ENCODE data around the gene SLC12A3.

SLC12A3 gene

GRCh38 chr16:56894331-56894917 lies 29.4 kb downstream of the SLC12A3 start:
- DNase-seq: no peak

- DNase-seq: no peak
Observed at GRCh38 chr16:56895813-56896212, 30.8 kb downstream of the SLC12A3 start.

- DNase-seq: no peak
Observed at GRCh38 chr16:56896244-56896643, 31.2 kb downstream of the SLC12A3 start.

GRCh38 chr16:56897026-56897799 lies 32.2 kb downstream of the SLC12A3 start:
- DNase-seq: no peak

- no peak for DNase-seq
Observed at GRCh38 chr16:56898847-56899246, 33.8 kb downstream of the SLC12A3 start.

- no peak for DNase-seq
Observed at GRCh38 chr16:56903866-56904265, 38.9 kb downstream of the SLC12A3 start.

- DNase-seq: no peak
Observed at GRCh38 chr16:56907401-56907800, 42.4 kb downstream of the SLC12A3 start.

GRCh38 chr16:56909527-56909979 lies 44.5 kb downstream of the SLC12A3 start:
- no peak for DNase-seq

- no peak for DNase-seq
Observed at GRCh38 chr16:56910112-56910511, 45.1 kb downstream of the SLC12A3 start.

GRCh38 chr16:56910654-56911539 lies 45.9 kb downstream of the SLC12A3 start:
- DNase-seq: no peak

GRCh38 chr16:56911771-56912571 lies 47.0 kb downstream of the SLC12A3 start:
- no peak for DNase-seq

DNA sequence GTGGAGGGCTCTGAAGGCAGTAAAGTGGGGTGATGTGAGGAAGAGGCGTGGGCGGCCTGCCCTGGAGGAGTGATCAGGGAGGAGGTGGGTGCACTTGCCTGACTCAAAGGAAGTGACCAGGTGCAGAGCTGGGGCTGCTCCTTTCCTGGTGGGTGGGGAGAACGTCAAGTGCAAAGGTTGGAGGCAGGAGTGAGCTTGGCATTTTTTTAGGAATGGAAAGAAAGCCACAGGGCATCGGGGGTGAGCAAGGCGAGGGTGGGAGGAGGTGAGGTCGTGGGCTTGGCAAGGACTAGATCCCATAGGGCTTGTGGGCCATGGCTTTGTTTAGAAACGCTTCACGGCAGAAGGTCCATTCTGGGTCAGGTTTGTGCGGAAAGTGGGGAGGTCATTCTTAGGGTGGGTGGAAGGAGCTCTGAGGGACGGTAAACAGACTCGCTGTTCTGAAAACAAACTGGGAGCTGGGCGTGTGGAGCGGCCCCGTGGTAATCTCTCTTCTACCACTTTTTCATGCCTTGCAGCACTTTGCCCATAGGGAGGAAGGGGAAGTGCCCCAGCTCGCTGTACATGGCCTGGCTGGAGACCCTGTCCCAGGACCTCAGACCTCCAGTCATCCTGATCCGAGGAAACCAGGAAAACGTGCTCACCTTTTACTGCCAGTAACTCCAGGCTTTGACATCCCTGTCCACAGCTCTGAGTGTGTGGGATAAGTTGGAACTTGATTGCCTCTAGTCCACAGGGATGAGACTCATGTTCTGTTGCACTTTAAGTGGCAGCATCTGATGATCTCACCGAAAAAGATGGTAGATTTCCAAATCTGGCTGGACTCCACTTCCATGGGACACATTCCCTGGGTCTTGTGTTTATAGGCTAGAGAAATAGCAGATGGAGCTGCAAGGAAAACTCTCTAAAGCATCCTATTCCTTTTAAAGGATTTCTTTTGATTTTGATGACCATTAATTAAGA lies 48.0 kb downstream of the SLC12A3 start:
- no peak for DNase-seq

GRCh38 chr16:56914896-56915295 lies 49.9 kb downstream of the SLC12A3 start:
- DNase-seq: no peak

DNA sequence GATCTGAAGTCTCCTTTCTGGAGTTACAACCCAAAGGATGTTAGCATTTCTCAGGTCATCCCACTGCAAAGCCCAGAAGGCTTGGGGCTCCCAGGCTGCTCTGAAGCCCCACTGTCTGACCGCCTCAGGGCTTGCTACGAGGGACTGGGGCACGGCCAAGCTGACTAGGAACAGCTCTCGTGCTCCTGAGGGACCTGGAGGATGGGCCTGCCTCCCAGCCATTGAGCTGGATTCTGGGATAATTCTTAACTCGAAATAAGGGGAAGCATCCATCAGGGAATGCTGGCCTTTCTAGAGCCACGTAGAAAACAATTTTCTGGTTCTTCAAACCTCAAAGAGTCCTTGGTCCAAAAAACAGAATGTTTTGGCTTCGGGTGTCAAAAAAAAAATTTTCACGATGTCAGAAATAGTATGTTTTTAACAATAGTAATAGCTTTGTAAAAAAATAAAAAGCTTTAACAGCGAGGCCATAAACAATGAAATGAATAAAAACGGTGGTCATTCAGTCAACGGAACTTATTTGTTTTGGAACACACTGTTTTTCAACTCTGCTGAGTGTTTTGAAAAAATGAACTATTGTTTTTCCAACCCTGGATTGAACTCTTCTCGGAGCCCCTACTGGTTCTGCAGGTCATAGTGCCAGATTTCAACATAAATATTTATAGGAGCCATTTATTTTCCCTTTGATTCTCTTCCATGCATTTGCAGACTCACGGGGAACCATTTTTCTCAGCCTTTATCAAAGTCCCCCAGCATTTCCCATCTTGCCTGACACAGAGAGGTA lies 50.5 kb downstream of the SLC12A3 start:
- no peak for DNase-seq

GRCh38 chr16:56916571-56917403 lies 51.8 kb downstream of the SLC12A3 start:
- DNase-seq: no peak

DNA sequence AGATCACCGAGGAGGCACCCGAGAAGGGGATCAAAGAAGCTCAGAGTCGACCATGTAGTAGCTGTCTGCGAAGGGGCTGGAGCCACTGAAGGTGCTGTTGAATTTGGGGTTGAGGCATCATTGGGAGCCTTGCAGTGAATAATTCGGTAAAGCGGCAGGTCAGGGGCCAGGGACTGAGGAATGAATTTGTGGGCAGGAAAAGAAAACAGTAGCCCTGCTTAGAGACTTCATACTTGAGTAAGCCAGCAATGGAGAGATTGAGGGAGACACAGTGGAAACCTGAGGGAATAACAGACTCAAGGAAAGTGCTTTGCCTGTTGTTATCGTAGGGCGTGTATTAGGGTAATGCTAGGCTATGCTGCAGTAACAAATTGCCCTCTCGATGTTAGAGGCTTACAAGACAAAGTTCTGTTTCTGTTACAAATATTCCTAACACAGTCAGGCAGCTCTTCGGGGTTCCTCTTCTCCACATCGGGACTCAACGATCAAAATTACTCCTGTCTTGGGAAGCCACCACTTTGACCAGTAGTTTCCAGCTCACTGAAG lies 53.5 kb downstream of the SLC12A3 start:
- no peak for DNase-seq

- DNase-seq: no peak
Observed at GRCh38 chr16:56919099-56919800, 54.2 kb downstream of the SLC12A3 start.

GRCh38 chr16:56921571-56921970 lies 56.6 kb downstream of the SLC12A3 start:
- no peak for DNase-seq

Measured in NCI-H1048 (cell line).